H9 (cell line): ENCODE measurements around the gene ADM. TPM values are rescaled to one million over a fixed set of nuclear protein-coding genes. Genes with fewer than 3 reads are reported as not detected.

ENCODE experiments used
- DNase-seq: peaks from one replicate; pipeline ENCODE4 v3.0.0-alpha.2; 2017
- H2AFZ ChIP-seq: one replicate; pipeline ENCODE4 v1.6.1; 2013; ENCODE audit warnings: mild to moderate bottlenecking, low read length, control low read depth, moderate library complexity
- H2AK5ac ChIP-seq: 2 replicates; pipeline ENCODE4 v1.6.1; 2013; ENCODE audit warnings: low read length, control low read depth, mixed read lengths; ENCODE audit not compliant: insufficient read length
- H2BK120ac ChIP-seq: one replicate; pipeline ENCODE4 v1.6.1; 2013; ENCODE audit warnings: low read depth, mild to moderate bottlenecking, low read length, control low read depth, inconsistent platforms; ENCODE audit not compliant: poor library complexity, severe bottlenecking
- H2BK12ac ChIP-seq: 2 replicates; pipeline ENCODE4 v1.6.1; 2013; ENCODE audit warnings: low read length, control low read depth, mixed read lengths, low read depth; ENCODE audit not compliant: insufficient read length
- H2BK15ac ChIP-seq: 2 replicates; pipeline ENCODE4 v1.6.1; 2013; ENCODE audit warnings: low read depth, low read length, control low read depth
- H2BK20ac ChIP-seq: one replicate; pipeline ENCODE4 v1.6.1; 2013; ENCODE audit warnings: low read depth, mild to moderate bottlenecking, low read length, control low read depth, inconsistent platforms; ENCODE audit not compliant: poor library complexity, severe bottlenecking
- H2BK5ac ChIP-seq: 2 replicates; pipeline ENCODE4 v1.6.1; 2013; ENCODE audit warnings: low read length, control low read depth, mixed read lengths; ENCODE audit not compliant: insufficient read length
- H3K14ac ChIP-seq: 2 replicates; pipeline ENCODE4 v1.6.1; 2013; ENCODE audit warnings: low read length, control low read depth; ENCODE audit not compliant: insufficient read depth
- H3K18ac ChIP-seq: 2 replicates; pipeline ENCODE4 v1.6.1; 2013; ENCODE audit warnings: low read depth, mild to moderate bottlenecking, mixed read lengths, low read length, control low read depth; ENCODE audit not compliant: insufficient read length
- H3K23ac ChIP-seq: 2 replicates; pipeline ENCODE4 v1.6.1; 2013; ENCODE audit warnings: low read length, control low read depth, mixed read lengths, low read depth; ENCODE audit not compliant: insufficient read length
- H3K23me2 ChIP-seq: 2 replicates; pipeline ENCODE4 v1.6.1; 2013; ENCODE audit warnings: low read depth, mild to moderate bottlenecking, mixed read lengths, low read length, control low read depth; ENCODE audit not compliant: insufficient read length, poor library complexity, severe bottlenecking
- H3K27ac ChIP-seq: 2 replicates; pipeline ENCODE4 v1.5.1; 2013; ENCODE audit warnings: low read length, control low read depth, mixed read lengths, low read depth; ENCODE audit not compliant: insufficient read length
- H3K27me3 ChIP-seq: 2 replicates; pipeline ENCODE4 v1.6.1; 2013; ENCODE audit warnings: low read length, control low read depth, inconsistent platforms; ENCODE audit not compliant: insufficient read depth
- H3K4ac ChIP-seq: 2 replicates; pipeline ENCODE4 v1.6.1; 2013; ENCODE audit warnings: low read depth, mild to moderate bottlenecking, control low read depth, inconsistent platforms, low read length, moderate library complexity
- H3K4me1 ChIP-seq: 2 replicates; pipeline ENCODE4 v1.6.1; 2013; ENCODE audit warnings: low read length, control low read depth, inconsistent platforms; ENCODE audit not compliant: insufficient read depth
- H3K4me2 ChIP-seq: 2 replicates; pipeline ENCODE4 v1.6.1; 2013; ENCODE audit warnings: low read length, control low read depth, mixed read lengths; ENCODE audit not compliant: insufficient read length, insufficient read depth
- H3K56ac ChIP-seq: 2 replicates; pipeline ENCODE4 v1.6.1; 2013; ENCODE audit warnings: low read depth, mild to moderate bottlenecking, mixed read lengths, low read length, control low read depth; ENCODE audit not compliant: insufficient read length
- H3K79me1 ChIP-seq: 2 replicates; pipeline ENCODE4 v1.6.1; 2013; ENCODE audit warnings: low read depth, mild to moderate bottlenecking, moderate library complexity, low read length, control low read depth, inconsistent platforms; ENCODE audit not compliant: insufficient read depth, poor library complexity, severe bottlenecking
- H3K79me2 ChIP-seq: 2 replicates; pipeline ENCODE4 v1.6.1; 2013; ENCODE audit warnings: low read length, control low read depth, inconsistent platforms; ENCODE audit not compliant: insufficient read depth
- H3K9ac ChIP-seq: 2 replicates; pipeline ENCODE4 v1.6.1; 2013; ENCODE audit warnings: low read length, control low read depth, mixed read lengths; ENCODE audit not compliant: insufficient read length; ENCODE audit errors: extremely low read depth
- H3K9me3 ChIP-seq: one replicate; pipeline ENCODE4 v1.6.1; 2013; ENCODE audit warnings: low read depth, low read length, inconsistent platforms; ENCODE audit not compliant: control insufficient read depth
- H3T11ph ChIP-seq: one replicate; pipeline ENCODE4 v1.6.1; 2013; ENCODE audit warnings: mild to moderate bottlenecking, low read length, control low read depth, inconsistent platforms
- H4K20me1 ChIP-seq: one replicate; pipeline ENCODE4 v1.6.1; 2013; ENCODE audit not compliant: control insufficient read depth, insufficient read length, insufficient read depth
- H4K5ac ChIP-seq: 2 replicates; pipeline ENCODE4 v1.6.1; 2013; ENCODE audit warnings: low read depth, mild to moderate bottlenecking, mixed read lengths, low read length, control low read depth; ENCODE audit not compliant: insufficient read length
- H4K8ac ChIP-seq: replicated peaks from 2 replicates; pipeline ENCODE4 v1.6.1; 2013; ENCODE audit warnings: low read length, control low read depth, mixed read lengths, low read depth; ENCODE audit not compliant: insufficient read length
- H4K91ac ChIP-seq: 2 replicates; pipeline ENCODE4 v1.6.1; 2013; ENCODE audit warnings: low read depth, mild to moderate bottlenecking, moderate library complexity, mixed read lengths, low read length, control low read depth; ENCODE audit not compliant: insufficient read length
- H3K27ac Mint-ChIP-seq, 3 experiments: 2 replicates in 2 of 3; 3 replicates in 1 of 3; pipeline ENCODE4 v1.8.0; 2020 to 2021; ENCODE audit warnings: mixed read lengths in 3 of 3, mild to moderate bottlenecking in 1 of 3, moderate library complexity in 1 of 3
- H3K27me3 Mint-ChIP-seq: 2 replicates; pipeline ENCODE4 v1.8.0; 2021; ENCODE audit warnings: low read depth, mild to moderate bottlenecking, moderate library complexity, mixed read lengths
- H3K36me3 Mint-ChIP-seq, 3 experiments: 2 replicates in 2 of 3; 3 replicates in 1 of 3; pipeline ENCODE4 v1.8.0; 2020 to 2021; ENCODE audit warnings: low read depth in 3 of 3, mixed read lengths in 3 of 3; ENCODE audit not compliant: insufficient read depth in 1 of 3
- H3K4me1 Mint-ChIP-seq, 2 experiments: 2 replicates each; pipeline ENCODE4 v1.8.0; 2020; ENCODE audit warnings: mixed read lengths in 2 of 2
- H3K4me3 Mint-ChIP-seq, 2 experiments: 2 replicates in 1 of 2; 3 replicates in 1 of 2; pipeline ENCODE4 v1.8.0; 2020 to 2021; ENCODE audit warnings: mild to moderate bottlenecking in 2 of 2, mixed read lengths in 2 of 2, moderate library complexity in 1 of 2
- H3K9me3 Mint-ChIP-seq, 2 experiments: 2 replicates in 1 of 2; 3 replicates in 1 of 2; pipeline ENCODE4 v1.8.0; 2020; ENCODE audit warnings: mild to moderate bottlenecking in 2 of 2, mixed read lengths in 2 of 2, moderate library complexity in 1 of 2
- WGBS: extraction: QIAGEN DNeasy Blood & Tissue Kit; methylation state at CpG from one replicate; pipeline ENCODE4 v1.1.7; 2013; ENCODE audit warnings: missing lambda C conversion rate, low lambda C conversion rate, mixed read lengths; ENCODE audit not compliant: insufficient read length; ENCODE audit errors: extremely low coverage; 5-methylcytosine and 5-hydroxymethylcytosine counted together
- total RNA-seq: library from RNA; stranded (reverse); gene quantifications from 2 replicates; pipeline ENCODE4 v1.2.1, GENCODE V29; 2021
- TF ChIP-seq, protein P1 (sequence below): fragments of 200-600 bp; sonication (generic); conservative IDR thresholded peaks from 3 replicates; pipeline ENCODE4 v1.8.0; 2021; ENCODE audit warnings: antibody characterized with exemption, mild to moderate bottlenecking

Gene ADM
- total RNA-seq, 1 experiment from 2014 or later = 99.1 TPM

DNA sequence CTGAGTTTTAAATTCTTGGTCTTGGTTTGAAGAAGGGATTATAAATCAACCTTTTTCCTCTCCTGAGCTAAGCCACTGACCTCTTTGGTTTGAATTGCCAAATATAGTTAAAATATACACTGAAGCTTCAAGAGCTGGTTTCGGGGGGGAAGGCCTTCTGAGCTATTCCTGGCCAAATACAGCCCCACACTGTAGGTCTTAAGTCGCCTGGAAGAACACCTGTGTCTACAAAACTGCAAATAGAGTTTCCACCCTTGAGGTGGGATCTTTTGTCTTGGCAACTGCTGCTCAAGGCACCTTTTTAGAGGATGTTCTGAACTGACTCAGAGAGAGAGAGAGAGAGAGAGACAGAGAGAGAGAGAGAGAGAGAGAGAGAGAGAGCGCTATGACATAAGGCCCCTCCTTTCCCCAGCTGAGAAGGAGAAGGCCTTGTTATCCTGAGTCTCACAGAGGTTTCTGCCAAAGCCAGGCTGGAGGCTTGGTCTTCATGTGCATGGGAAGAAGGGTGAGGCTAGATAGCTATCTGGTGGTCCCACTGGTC, 5.5 kb downstream of the ADM start:
- H3K4me2 ChIP-seq = no peak overlapping the region
- H3K23me2 ChIP-seq = peaks cover 12% of the 10 kb centered on the region
- no peak overlapping the region for H3K23ac ChIP-seq
- no peak overlapping the region for H2BK20ac ChIP-seq
- TF ChIP-seq, protein P1, sequence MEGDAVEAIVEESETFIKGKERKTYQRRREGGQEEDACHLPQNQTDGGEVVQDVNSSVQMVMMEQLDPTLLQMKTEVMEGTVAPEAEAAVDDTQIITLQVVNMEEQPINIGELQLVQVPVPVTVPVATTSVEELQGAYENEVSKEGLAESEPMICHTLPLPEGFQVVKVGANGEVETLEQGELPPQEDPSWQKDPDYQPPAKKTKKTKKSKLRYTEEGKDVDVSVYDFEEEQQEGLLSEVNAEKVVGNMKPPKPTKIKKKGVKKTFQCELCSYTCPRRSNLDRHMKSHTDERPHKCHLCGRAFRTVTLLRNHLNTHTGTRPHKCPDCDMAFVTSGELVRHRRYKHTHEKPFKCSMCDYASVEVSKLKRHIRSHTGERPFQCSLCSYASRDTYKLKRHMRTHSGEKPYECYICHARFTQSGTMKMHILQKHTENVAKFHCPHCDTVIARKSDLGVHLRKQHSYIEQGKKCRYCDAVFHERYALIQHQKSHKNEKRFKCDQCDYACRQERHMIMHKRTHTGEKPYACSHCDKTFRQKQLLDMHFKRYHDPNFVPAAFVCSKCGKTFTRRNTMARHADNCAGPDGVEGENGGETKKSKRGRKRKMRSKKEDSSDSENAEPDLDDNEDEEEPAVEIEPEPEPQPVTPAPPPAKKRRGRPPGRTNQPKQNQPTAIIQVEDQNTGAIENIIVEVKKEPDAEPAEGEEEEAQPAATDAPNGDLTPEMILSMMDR = no peak
- no peak overlapping the region for H3K4ac ChIP-seq
- H3K27ac ChIP-seq = no peak overlapping the region
- H3K18ac ChIP-seq = no peak overlapping the region
- no peaks in the 10 kb centered on the region for H4K20me1 ChIP-seq
- H2BK5ac ChIP-seq = no peak overlapping the region
- H3K4me1 ChIP-seq = peaks cover 8% of the 10 kb centered on the region
- H3K79me1 ChIP-seq = no peaks in the 10 kb centered on the region
- H3K9me3 ChIP-seq = no peaks in the 10 kb centered on the region
- H2BK120ac ChIP-seq = no peak overlapping the region
- Mint-ChIP-seq H3K27me3 (peaks cover 13% of the 10 kb centered on the region), H3K9me3 (peaks cover 0 to 9% of the 10 kb centered on the region in 2 experiments; a peak in 4 of 5 replicates), H3K4me3 (peak overlapping the region in 1 of 2 experiments; percentile 39; a peak in 1 of 5 replicates), H3K27ac (peak overlapping the region in 2 of 3 experiments; percentile 8 to 76; a peak in 3 of 7 replicates), H3K36me3 (peaks cover 7 to 25% (median 22%) of the 10 kb centered on the region in 3 experiments; a peak in 6 of 7 replicates), H3K4me1 (peaks cover 35 to 43% of the 10 kb centered on the region in 2 experiments)
- no peak overlapping the region for H4K91ac ChIP-seq
- no peak for DNase-seq
- H2BK15ac ChIP-seq = no peak overlapping the region
- no peak overlapping the region for H3K14ac ChIP-seq
- no peak overlapping the region for H2AFZ ChIP-seq
- H4K5ac ChIP-seq = no peak overlapping the region
- no peak overlapping the region for H3T11ph ChIP-seq
- H3K56ac ChIP-seq = no peak overlapping the region
- H4K8ac ChIP-seq = no peak overlapping the region
- H3K79me2 ChIP-seq = peaks cover 3% of the 10 kb centered on the region; the same call in 1 of the 2 replicates
- H2AK5ac ChIP-seq = no peak overlapping the region
- H3K9ac ChIP-seq = no peak overlapping the region
- H3K27me3 ChIP-seq = no peaks in the 10 kb centered on the region
- WGBS = no CpG with 5 or more reads among the region's 3 CpGs
- H2BK12ac ChIP-seq = no peak overlapping the region
